H1 (cell line): Measurements from ENCODE around the gene TPRG1L.

ENCODE experiments used
- ASH2L ChIP-seq: fragments of 200-600, 300-600 bp; sonication (generic); IDR thresholded peaks from one replicate; pipeline ENCODE4 v1.7.1; 2017; ENCODE audit warnings: low read length
- BACH1 ChIP-seq: IDR thresholded peaks from 2 replicates; pipeline ENCODE4 v1.6.1; 2012; ENCODE audit warnings: low read length, improper control_type of control experiment
- CTCF ChIP-seq, 3 experiments: IDR thresholded peaks; 1 replicate in 2 of 3; 2 replicates in 1 of 3; pipeline versions ENCODE4 v1.5.1 to v1.6.1; 2011; ENCODE audit warnings: low read length in 3 of 3, mild to moderate bottlenecking in 3 of 3, inconsistent platforms in 2 of 3, low read depth in 1 of 3, moderate library complexity in 1 of 3; ENCODE audit not compliant: insufficient read depth in 1 of 3; ENCODE audit errors: control extremely low read depth in 1 of 3
- EP300 ChIP-seq, 2 experiments: IDR thresholded peaks; 1 replicate in 1 of 2; 2 replicates in 1 of 2; pipeline ENCODE4 v1.6.1; 2011 to 2012; ENCODE audit warnings: low read depth in 2 of 2, low read length in 2 of 2, mild to moderate bottlenecking in 2 of 2, borderline replicate concordance in 1 of 2, inconsistent platforms in 1 of 2, moderate library complexity in 1 of 2
- GABPA ChIP-seq: IDR thresholded peaks from 2 replicates; pipeline ENCODE4 v1.6.1; 2011; ENCODE audit warnings: mild to moderate bottlenecking, low read length, moderate library complexity, borderline replicate concordance; ENCODE audit not compliant: insufficient read depth
- KDM1A ChIP-seq: fragments of 200-600, 300-600 bp; sonication (generic); IDR thresholded peaks from 2 replicates; pipeline ENCODE4 v1.7.1; 2016; ENCODE audit warnings: mild to moderate bottlenecking, low read length, borderline replicate concordance
- POLR2A ChIP-seq, 2 experiments: IDR thresholded peaks; 1 replicate in 1 of 2; 2 replicates in 1 of 2; pipeline ENCODE4 v1.6.1; 2011; ENCODE audit warnings: low read depth in 2 of 2, low read length in 2 of 2, mild to moderate bottlenecking in 2 of 2; ENCODE audit errors: control extremely low read depth in 1 of 2
- POLR2AphosphoS5 ChIP-seq: IDR thresholded peaks from 2 replicates; pipeline ENCODE4 v1.6.1; 2011; ENCODE audit warnings: low read depth, low read length

- TF ChIP-seq KDM1A (no peak), EP300 (IDR thresholded peaks at IDR 0.05; ENCODE audit: borderline replicate concordance in 1 of 2, low read depth in 2 of 2, low read length in 2 of 2) (no peak), CTCF (IDR thresholded peaks at IDR 0.05; ENCODE audit: control extremely low read depth in 1 of 3, insufficient read depth in 1 of 3, low read depth in 1 of 3, low read length in 3 of 3) (no peak), POLR2AphosphoS5 (no peak), POLR2A (IDR thresholded peaks at IDR 0.05; ENCODE audit: control extremely low read depth in 1 of 2, low read depth in 2 of 2, low read length in 2 of 2) (no peak), GABPA (no peak), ASH2L (no peak), BACH1 (no peak)
Measured at GRCh38 chr1:3668148-3668547, 43.3 kb downstream of the TPRG1L start.
